HepG2 (cell line): ENCODE measurements around the gene WIPF2. TPM values are rescaled to one million over a fixed set of nuclear protein-coding genes. Genes with fewer than 3 reads are reported as not detected.

Source experiments
- ATF7-NPFF ChIP-seq: sonication (generic); formaldehyde crosslinking; IDR thresholded peaks from 2 replicates; pipeline ENCODE4 v1.8.1; 2023; ENCODE audit warnings: mild to moderate bottlenecking, low read depth, missing genetic modification reagents, moderate library complexity
- ESRRA ChIP-seq: sonication (generic); formaldehyde crosslinking; IDR thresholded peaks from 2 replicates; pipeline ENCODE4 v1.5.1; 2020; ENCODE audit warnings: mild to moderate bottlenecking, low read depth, missing genetic modification reagents
- FOXA1 ChIP-seq, 2 experiments: fragments of 450-650 bp in 1 of 2; sonication (generic) in 1 of 2; formaldehyde crosslinking in 1 of 2; IDR thresholded peaks; 2 replicates each; pipeline versions ENCODE4 v1.4.0 to v1.6.1; 2016 to 2020; ENCODE audit warnings: missing genetic modification reagents in 1 of 2
- HDAC1 ChIP-seq: sonication (generic); formaldehyde crosslinking; IDR thresholded peaks from 2 replicates; pipeline ENCODE4 v1.5.1; 2020; ENCODE audit warnings: mild to moderate bottlenecking, missing genetic modification reagents
- MAFG ChIP-seq: sonication (generic); formaldehyde crosslinking; IDR thresholded peaks from 2 replicates; pipeline ENCODE4 v1.5.1; 2020; ENCODE audit warnings: mild to moderate bottlenecking, missing genetic modification reagents
- MAFK ChIP-seq, 2 experiments: IDR thresholded peaks in 1 of 2; conservative IDR thresholded peaks in 1 of 2; 2 replicates each; pipeline ENCODE4 v1.6.1; 2011; ENCODE audit warnings: improper control_type of control experiment in 2 of 2, low read length in 2 of 2
- PAWR ChIP-seq: sonication (generic); formaldehyde crosslinking; IDR thresholded peaks from 2 replicates; pipeline ENCODE4 v1.4.0; 2020; ENCODE audit warnings: missing genetic modification reagents, mild to moderate bottlenecking, borderline replicate concordance
- RFXAP ChIP-seq: sonication (generic); formaldehyde crosslinking; IDR thresholded peaks from 2 replicates; pipeline ENCODE4 v1.4.0; 2020; ENCODE audit warnings: missing genetic modification reagents, borderline replicate concordance
- SMAD1 ChIP-seq: sonication (generic); formaldehyde crosslinking; IDR thresholded peaks from 2 replicates; pipeline ENCODE4 v1.4.0; 2020; ENCODE audit warnings: missing genetic modification reagents, low read depth, mild to moderate bottlenecking, borderline replicate concordance
- TBL1XR1 ChIP-seq: fragments of 150-350 bp; IDR thresholded peaks from 2 replicates; pipeline ENCODE4 v1.6.1; 2014; ENCODE audit warnings: borderline replicate concordance, low read length; ENCODE audit not compliant: partially characterized antibody
- TBX2 ChIP-seq: sonication (generic); formaldehyde crosslinking; IDR thresholded peaks from 2 replicates; pipeline ENCODE4 v1.5.0; 2020; ENCODE audit warnings: missing genetic modification reagents, mild to moderate bottlenecking, borderline replicate concordance
- ZBTB20 ChIP-seq: sonication (generic); formaldehyde crosslinking; IDR thresholded peaks from 2 replicates; pipeline ENCODE4 v1.8.1; 2023; ENCODE audit warnings: missing genetic modification reagents, low read depth, mild to moderate bottlenecking, borderline replicate concordance
- ZNF619 ChIP-seq: sonication (generic); formaldehyde crosslinking; IDR thresholded peaks from 2 replicates; pipeline ENCODE4 v1.4.0; 2020; ENCODE audit warnings: mild to moderate bottlenecking, missing genetic modification reagents
- ZNF879 ChIP-seq: sonication (generic); formaldehyde crosslinking; IDR thresholded peaks from 2 replicates; pipeline ENCODE4 v1.8.1; 2023; ENCODE audit warnings: missing genetic modification reagents
- ZSCAN21 ChIP-seq: sonication (generic); formaldehyde crosslinking; IDR thresholded peaks from 2 replicates; pipeline ENCODE4 v1.8.0; 2022; ENCODE audit warnings: mild to moderate bottlenecking, missing genetic modification reagents, moderate library complexity, borderline replicate concordance
- polyA plus RNA-seq, 8 experiments: library from polyadenylated mRNA; depleted of rRNA in 3 of 8; stranded (reverse) in 7 of 8; unstranded in 1 of 8; fragments of >200 nt; fragmentation: Illumina TruSeq in 4 of 8; extraction: Trizol in 4 of 8; gene quantifications; 2 replicates each; pipeline versions ENCODE4 v1.2.1 to v1.2.3, GENCODE V29; 2011 to 2016; ENCODE audit warnings: low read depth in 4 of 8, missing spikeins in 1 of 8, mixed read lengths in 1 of 8; ENCODE audit not compliant: insufficient read depth in 1 of 8
- total RNA-seq, 5 experiments: library from RNA; depleted of rRNA; stranded (reverse); fragments of >200 nt; fragmentation: Illumina TruSeq; extraction: Trizol; gene quantifications; 2 replicates each; pipeline ENCODE4 v1.2.3, GENCODE V29; 2016; ENCODE audit warnings: low read depth in 1 of 5
- TF ChIP-seq, protein P1 (sequence below): sonication (generic); formaldehyde crosslinking; IDR thresholded peaks from 2 replicates; pipeline ENCODE4 v1.5.1; 2020; ENCODE audit warnings: missing genetic modification reagents, mild to moderate bottlenecking, borderline replicate concordance
- TF ChIP-seq, protein P2 (sequence below): sonication (generic); formaldehyde crosslinking; IDR thresholded peaks from 2 replicates; pipeline ENCODE4 v1.5.1; 2020; ENCODE audit warnings: mild to moderate bottlenecking, missing genetic modification reagents
- TF ChIP-seq, protein P3 (sequence below): sonication (generic); formaldehyde crosslinking; IDR thresholded peaks from 2 replicates; pipeline ENCODE4 v1.4.0; 2020; ENCODE audit warnings: missing genetic modification reagents
- TF ChIP-seq, protein P4 (sequence below): sonication (generic); formaldehyde crosslinking; IDR thresholded peaks from 2 replicates; pipeline ENCODE4 v1.8.0; 2022; ENCODE audit warnings: mild to moderate bottlenecking, missing genetic modification reagents
- TF ChIP-seq, protein P5 (sequence below): sonication (generic); formaldehyde crosslinking; IDR thresholded peaks from 2 replicates; pipeline ENCODE4 v1.5.0; 2020; ENCODE audit warnings: missing genetic modification reagents, mild to moderate bottlenecking, borderline replicate concordance

Gene WIPF2
- total and polyA plus RNA-seq, 2 of the 13 experiments (the other 11 are each of a cell fraction or from before 2014, with no cell fraction given), result 7.2 to 10.8 TPM

DNA sequence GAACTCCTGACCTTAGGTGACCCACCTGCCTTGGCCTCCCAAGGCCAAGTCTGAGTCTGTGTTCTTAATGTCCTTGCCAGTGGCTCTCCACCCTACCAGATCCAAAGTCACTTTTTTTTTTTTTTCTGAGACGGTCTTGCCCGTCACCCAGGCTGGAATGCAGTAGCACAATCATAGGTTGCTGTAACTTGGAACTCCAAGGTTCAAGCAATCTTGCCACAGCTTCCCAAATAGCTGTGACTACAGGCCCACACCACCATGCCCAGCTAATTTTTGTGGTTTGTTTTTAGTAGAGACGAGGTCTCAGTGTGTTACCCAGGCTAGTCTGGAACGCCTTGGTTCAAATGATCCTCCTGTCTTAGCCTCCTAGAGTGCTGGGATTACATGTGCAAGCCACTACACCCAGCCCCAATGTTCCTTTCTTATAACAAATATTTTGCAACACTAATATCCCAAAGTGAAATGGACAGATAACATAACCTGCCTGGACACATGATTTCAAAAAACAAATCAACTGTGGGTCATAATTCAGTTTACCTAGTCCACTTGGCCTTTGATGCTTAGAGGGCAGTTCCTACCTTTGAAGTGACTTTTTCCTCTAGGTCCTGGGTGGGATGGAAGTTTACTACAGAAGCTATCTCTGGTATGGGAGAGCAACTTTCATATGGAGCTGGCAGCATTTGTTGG lies 45.9 kb upstream of the WIPF2 start (continued):
- TF ChIP-seq, protein P1, sequence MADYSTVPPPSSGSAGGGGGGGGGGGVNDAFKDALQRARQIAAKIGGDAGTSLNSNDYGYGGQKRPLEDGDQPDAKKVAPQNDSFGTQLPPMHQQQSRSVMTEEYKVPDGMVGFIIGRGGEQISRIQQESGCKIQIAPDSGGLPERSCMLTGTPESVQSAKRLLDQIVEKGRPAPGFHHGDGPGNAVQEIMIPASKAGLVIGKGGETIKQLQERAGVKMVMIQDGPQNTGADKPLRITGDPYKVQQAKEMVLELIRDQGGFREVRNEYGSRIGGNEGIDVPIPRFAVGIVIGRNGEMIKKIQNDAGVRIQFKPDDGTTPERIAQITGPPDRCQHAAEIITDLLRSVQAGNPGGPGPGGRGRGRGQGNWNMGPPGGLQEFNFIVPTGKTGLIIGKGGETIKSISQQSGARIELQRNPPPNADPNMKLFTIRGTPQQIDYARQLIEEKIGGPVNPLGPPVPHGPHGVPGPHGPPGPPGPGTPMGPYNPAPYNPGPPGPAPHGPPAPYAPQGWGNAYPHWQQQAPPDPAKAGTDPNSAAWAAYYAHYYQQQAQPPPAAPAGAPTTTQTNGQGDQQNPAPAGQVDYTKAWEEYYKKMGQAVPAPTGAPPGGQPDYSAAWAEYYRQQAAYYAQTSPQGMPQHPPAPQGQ (CRISPR knock-in tag), result no peak
- TF ChIP-seq, protein P2, sequence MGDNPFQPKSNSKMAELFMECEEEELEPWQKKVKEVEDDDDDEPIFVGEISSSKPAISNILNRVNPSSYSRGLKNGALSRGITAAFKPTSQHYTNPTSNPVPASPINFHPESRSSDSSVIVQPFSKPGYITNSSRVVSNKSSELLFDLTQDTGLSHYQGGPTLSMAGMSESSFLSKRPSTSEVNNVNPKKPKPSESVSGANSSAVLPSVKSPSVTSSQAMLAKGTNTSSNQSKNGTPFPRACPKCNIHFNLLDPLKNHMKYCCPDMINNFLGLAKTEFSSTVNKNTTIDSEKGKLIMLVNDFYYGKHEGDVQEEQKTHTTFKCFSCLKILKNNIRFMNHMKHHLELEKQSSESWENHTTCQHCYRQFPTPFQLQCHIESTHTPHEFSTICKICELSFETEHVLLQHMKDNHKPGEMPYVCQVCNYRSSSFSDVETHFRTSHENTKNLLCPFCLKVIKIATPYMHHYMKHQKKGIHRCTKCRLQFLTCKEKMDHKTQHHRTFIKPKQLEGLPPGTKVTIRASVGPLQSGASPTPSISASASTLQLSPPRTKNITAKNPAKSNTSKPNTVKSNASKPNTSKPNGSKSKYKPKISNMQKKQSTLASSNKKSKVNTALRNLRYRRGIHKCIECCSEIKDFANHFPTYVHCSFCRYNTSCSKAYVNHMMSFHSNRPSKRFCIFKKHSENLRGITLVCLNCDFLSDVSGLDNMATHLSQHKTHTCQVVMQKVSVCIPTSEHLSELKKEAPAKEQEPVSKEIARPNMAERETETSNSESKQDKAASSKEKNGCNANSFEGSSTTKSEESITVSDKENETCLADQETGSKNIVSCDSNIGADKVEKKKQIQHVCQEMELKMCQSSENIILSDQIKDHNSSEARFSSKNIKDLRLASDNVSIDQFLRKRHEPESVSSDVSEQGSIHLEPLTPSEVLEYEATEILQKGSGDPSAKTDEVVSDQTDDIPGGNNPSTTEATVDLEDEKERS (CRISPR knock-in tag), result no peak
- TF ChIP-seq HDAC1 (CRISPR knock-in tag) (peak; percentile 84), ZNF879 (CRISPR knock-in tag) (no peak), MAFG (CRISPR knock-in tag) (no peak), PAWR (CRISPR knock-in tag) (no peak), TBX2 (CRISPR knock-in tag) (peak; percentile 36; the same call in 1 of the 2 replicates), ESRRA (CRISPR knock-in tag) (no peak), FOXA1 (IDR thresholded peaks at IDR 0.05) (no peak), FOXA1 (CRISPR knock-in tag; IDR thresholded peaks at IDR 0.05) (peak; percentile 76; the same call in 1 of the 2 replicates), SMAD1 (no peak), TBL1XR1 (no peak), ATF7-NPFF (0 out of 2 replicates have a peak, but pooled peaks have one; percentile 39), ZNF619 (no peak), ZBTB20 (CRISPR knock-in tag) (no peak; the same call in 1 of the 2 replicates), ZSCAN21 (CRISPR knock-in tag) (no peak), MAFK (conservative IDR thresholded peaks at IDR 0.05 in 1 of 2, IDR thresholded peaks at IDR 0.05 in 1 of 2; ENCODE audit: low read length in 2 of 2) (no peak), RFXAP (CRISPR knock-in tag) (0 out of 2 replicates have a peak, but pooled peaks have one; percentile 21)
- TF ChIP-seq, protein P3, sequence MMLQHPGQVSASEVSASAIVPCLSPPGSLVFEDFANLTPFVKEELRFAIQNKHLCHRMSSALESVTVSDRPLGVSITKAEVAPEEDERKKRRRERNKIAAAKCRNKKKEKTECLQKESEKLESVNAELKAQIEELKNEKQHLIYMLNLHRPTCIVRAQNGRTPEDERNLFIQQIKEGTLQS (CRISPR knock-in tag), result no peak
- TF ChIP-seq, protein P4, sequence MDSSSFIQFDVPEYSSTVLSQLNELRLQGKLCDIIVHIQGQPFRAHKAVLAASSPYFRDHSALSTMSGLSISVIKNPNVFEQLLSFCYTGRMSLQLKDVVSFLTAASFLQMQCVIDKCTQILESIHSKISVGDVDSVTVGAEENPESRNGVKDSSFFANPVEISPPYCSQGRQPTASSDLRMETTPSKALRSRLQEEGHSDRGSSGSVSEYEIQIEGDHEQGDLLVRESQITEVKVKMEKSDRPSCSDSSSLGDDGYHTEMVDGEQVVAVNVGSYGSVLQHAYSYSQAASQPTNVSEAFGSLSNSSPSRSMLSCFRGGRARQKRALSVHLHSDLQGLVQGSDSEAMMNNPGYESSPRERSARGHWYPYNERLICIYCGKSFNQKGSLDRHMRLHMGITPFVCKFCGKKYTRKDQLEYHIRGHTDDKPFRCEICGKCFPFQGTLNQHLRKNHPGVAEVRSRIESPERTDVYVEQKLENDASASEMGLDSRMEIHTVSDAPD (CRISPR knock-in tag), result no peak
- TF ChIP-seq, protein P5, sequence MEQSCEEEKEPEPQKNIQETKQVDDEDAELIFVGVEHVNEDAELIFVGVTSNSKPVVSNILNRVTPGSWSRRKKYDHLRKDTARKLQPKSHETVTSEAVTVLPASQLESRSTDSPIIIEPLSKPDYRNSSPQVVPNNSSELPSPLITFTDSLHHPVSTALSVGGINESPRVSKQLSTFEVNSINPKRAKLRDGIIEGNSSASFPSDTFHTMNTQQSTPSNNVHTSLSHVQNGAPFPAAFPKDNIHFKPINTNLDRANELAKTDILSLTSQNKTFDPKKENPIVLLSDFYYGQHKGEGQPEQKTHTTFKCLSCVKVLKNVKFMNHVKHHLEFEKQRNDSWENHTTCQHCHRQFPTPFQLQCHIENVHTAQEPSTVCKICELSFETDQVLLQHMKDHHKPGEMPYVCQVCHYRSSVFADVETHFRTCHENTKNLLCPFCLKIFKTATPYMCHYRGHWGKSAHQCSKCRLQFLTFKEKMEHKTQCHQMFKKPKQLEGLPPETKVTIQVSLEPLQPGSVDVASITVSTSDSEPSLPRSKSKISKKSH (CRISPR knock-in tag), result no peak
